K562 treated with DMSO at 1 percent for 24 hours (cell line): ENCODE data around the gene PIAS4. TPM values are rescaled to one million over a fixed set of nuclear protein-coding genes. Genes with fewer than 3 reads are reported as not detected.

Source experiments
- total RNA-seq: library from RNA; unstranded; fragments of 300-600 nt; gene quantifications from 2 replicates; pipeline ENCODE4 v1.2.3, GENCODE V29; 2022; ENCODE audit warnings: low read depth; ENCODE audit not compliant: insufficient read depth

PIAS4 gene
- total RNA-seq, result 32.2 and 36.5 TPM in 2 replicates

GRCh38 chr19:4007021-4007835, at the start of gene PIAS4:
PIAS4 (plus strand) TSS chr19:4007736; CDS start chr19:4007761, 25 bp downstream.

GRCh38 chr19:3970808-3971598, 36.5 kb upstream of the PIAS4 start, which contains the start of gene DAPK3:
DAPK3 (minus strand) TSS chr19:3971099; CDS start chr19:3969735, 1,364 bp downstream.

GRCh38 chr19:3984908-3985642, 22.5 kb upstream of the PIAS4 start, which contains the start of gene EEF2:
EEF2 (minus strand) TSS chr19:3985463; CDS start chr19:3985380, 83 bp downstream.

GRCh38 chr19:4066682-4067395, 59.3 kb downstream of the PIAS4 start, which contains the start of gene ZBTB7A:
ZBTB7A (minus strand) TSS chr19:4066899; CDS start chr19:4055232, 11,667 bp downstream.

Other genes with a start within 250 kb of the PIAS4 start
- gene APBA3, start 246.0 kb upstream of the PIAS4 start, total RNA-seq, result 35.5 and 39.2 TPM in 2 replicates
- 60.1 and 66.3 TPM in 2 replicates for gene MRPL54, start 245.1 kb upstream of the PIAS4 start, total RNA-seq
- gene RAX2, start 235.5 kb upstream of the PIAS4 start, total RNA-seq, result not detected in 2 replicates
- 8.7 and 9.7 TPM in 2 replicates for gene MATK, start 221.4 kb upstream of the PIAS4 start, total RNA-seq
- gene ZFR2, start 138.7 kb upstream of the PIAS4 start, total RNA-seq, result not detected in 2 replicates
- gene ATCAY, start 127.1 kb upstream of the PIAS4 start, total RNA-seq, result not detected in 2 replicates
- not detected in 2 replicates for gene NMRK2, start 74.7 kb upstream of the PIAS4 start, total RNA-seq
- 123 and 133 TPM in 2 replicates for gene DAPK3, start 36.6 kb upstream of the PIAS4 start, total RNA-seq
- gene EEF2, start 22.3 kb upstream of the PIAS4 start, total RNA-seq, result 4,377 and 5,020 TPM in 2 replicates
- gene ZBTB7A, start 59.2 kb downstream of the PIAS4 start, total RNA-seq, result 32.3 and 33.0 TPM in 2 replicates
- gene MAP2K2, start 116.4 kb downstream of the PIAS4 start, total RNA-seq, result 343 and 376 TPM in 2 replicates
- gene CREB3L3, start 145.9 kb downstream of the PIAS4 start, total RNA-seq, result 0.31 TPM in 1 of 2 replicates, not detected in the other
- gene SIRT6, start 174.8 kb downstream of the PIAS4 start, total RNA-seq, result 51.7 and 55.7 TPM in 2 replicates
- 0.54 and 1.0 TPM in 2 replicates for gene ANKRD24, start 175.0 kb downstream of the PIAS4 start, total RNA-seq
- 5.8 and 9.7 TPM in 2 replicates for gene EBI3, start 221.8 kb downstream of the PIAS4 start, total RNA-seq
- 32.8 and 33.7 TPM in 2 replicates for gene YJU2, start 239.3 kb downstream of the PIAS4 start, total RNA-seq